ENCODE data around the gene SLC2A9.

The SLC2A9 gene

GRCh38 chr4:10066206-10066605 is 44.9 kb upstream of the SLC2A9 start:
- no peak overlapping the region for H3K4me3 ChIP-seq (ENCODE audit: insufficient read depth, low read length, poor library complexity, severe bottlenecking)
- no peaks in the 10 kb centered on the region for H3K36me3 ChIP-seq (ENCODE audit: low read length)
- H2AFZ ChIP-seq (ENCODE audit: low read depth, low read length, severe bottlenecking), result no peak overlapping the region
- no peaks in the 10 kb centered on the region for H3K9me2 ChIP-seq (replicated peaks; ENCODE audit: insufficient read depth, low read length)
- no peak overlapping the region for H3K9ac ChIP-seq (ENCODE audit: low read length)
- H3K27ac ChIP-seq (ENCODE audit: low read depth, low read length), result no peak overlapping the region
- no peak for TF ChIP-seq EZH2phosphoT487 (conservative IDR thresholded peaks at IDR 0.05; ENCODE audit: low read length)
- TF ChIP-seq CTCF (IDR thresholded peaks at IDR 0.05; ENCODE audit: insufficient read depth, low read length, poor library complexity, severe bottlenecking), result no peak
- H4K20me1 ChIP-seq (ENCODE audit: low read depth, low read length), result no peaks in the 10 kb centered on the region
- H3F3A ChIP-seq (ENCODE audit: insufficient read depth), result peaks cover 4% of the 10 kb centered on the region; the same call in 1 of the 2 replicates
- H3K79me2 ChIP-seq (ENCODE audit: insufficient read depth, low read length), result no peaks in the 10 kb centered on the region
- H3K27me3 ChIP-seq (ENCODE audit: low read length), result no peaks in the 10 kb centered on the region
- H3K4me2 ChIP-seq (ENCODE audit: low read depth, low read length, poor library complexity, severe bottlenecking), result no peak overlapping the region
- no peaks in the 10 kb centered on the region for H3K9me3 ChIP-seq (ENCODE audit: insufficient read depth, low read length)

- Histone ChIP-seq H3K9ac (ENCODE audit: low read length) (no peak overlapping the region), H3K27me3 (ENCODE audit: low read length) (no peaks in the 10 kb centered on the region), H3K27ac (ENCODE audit: low read depth, low read length) (no peak overlapping the region), H3K36me3 (ENCODE audit: low read length) (no peaks in the 10 kb centered on the region), H3K9me3 (ENCODE audit: insufficient read depth, low read length) (no peaks in the 10 kb centered on the region), H4K20me1 (ENCODE audit: low read depth, low read length) (no peaks in the 10 kb centered on the region), H3K4me3 (ENCODE audit: insufficient read depth, low read length, poor library complexity, severe bottlenecking) (no peak overlapping the region), H3K9me2 (replicated peaks; ENCODE audit: insufficient read depth, low read length) (no peaks in the 10 kb centered on the region), H3K79me2 (ENCODE audit: insufficient read depth, low read length) (no peaks in the 10 kb centered on the region), H3F3A (ENCODE audit: insufficient read depth) (no peaks in the 10 kb centered on the region), H3K4me2 (ENCODE audit: low read depth, low read length, poor library complexity, severe bottlenecking) (no peak overlapping the region), H2AFZ (ENCODE audit: low read depth, low read length, severe bottlenecking) (no peak overlapping the region)
- TF ChIP-seq CTCF (IDR thresholded peaks at IDR 0.05; ENCODE audit: insufficient read depth, low read length, poor library complexity, severe bottlenecking), result no peak
- TF ChIP-seq EZH2phosphoT487 (conservative IDR thresholded peaks at IDR 0.05; ENCODE audit: low read length), result no peak
Observed at GRCh38 chr4:10063544-10064300, 42.4 kb upstream of the SLC2A9 start.

- no peak overlapping the region for H3K27ac ChIP-seq (ENCODE audit: low read depth, low read length)
- no peaks in the 10 kb centered on the region for H4K20me1 ChIP-seq (ENCODE audit: low read depth, low read length)
- H3K4me3 ChIP-seq (ENCODE audit: insufficient read depth, low read length, poor library complexity, severe bottlenecking), result no peak overlapping the region
- no peaks in the 10 kb centered on the region for H3F3A ChIP-seq (ENCODE audit: insufficient read depth)
- no peaks in the 10 kb centered on the region for H3K79me2 ChIP-seq (ENCODE audit: insufficient read depth, low read length)
- H3K9ac ChIP-seq (ENCODE audit: low read length), result no peak overlapping the region
- H3K36me3 ChIP-seq (ENCODE audit: low read length), result no peaks in the 10 kb centered on the region
- H3K9me3 ChIP-seq (ENCODE audit: insufficient read depth, low read length), result no peaks in the 10 kb centered on the region
- no peaks in the 10 kb centered on the region for H3K27me3 ChIP-seq (ENCODE audit: low read length)
- H3K9me2 ChIP-seq (replicated peaks; ENCODE audit: insufficient read depth, low read length), result no peaks in the 10 kb centered on the region
- H3K4me2 ChIP-seq (ENCODE audit: low read depth, low read length, poor library complexity, severe bottlenecking), result no peak overlapping the region
- no peak overlapping the region for H2AFZ ChIP-seq (ENCODE audit: low read depth, low read length, severe bottlenecking)
- TF ChIP-seq CTCF (IDR thresholded peaks at IDR 0.05; ENCODE audit: insufficient read depth, low read length, poor library complexity, severe bottlenecking), result no peak
- TF ChIP-seq EZH2phosphoT487 (conservative IDR thresholded peaks at IDR 0.05; ENCODE audit: low read length), result no peak
Observed at GRCh38 chr4:10061650-10062415, 40.5 kb upstream of the SLC2A9 start.

All from SU-DHL-6 (cell line).